ENCODE data around the gene CBLIF.
"Not testable (repeated sequence)": the region's sequence is repeated elsewhere in the genome, so short reads cannot be mapped to it uniquely, and the experiment has no call there.

CBLIF gene

DNA sequence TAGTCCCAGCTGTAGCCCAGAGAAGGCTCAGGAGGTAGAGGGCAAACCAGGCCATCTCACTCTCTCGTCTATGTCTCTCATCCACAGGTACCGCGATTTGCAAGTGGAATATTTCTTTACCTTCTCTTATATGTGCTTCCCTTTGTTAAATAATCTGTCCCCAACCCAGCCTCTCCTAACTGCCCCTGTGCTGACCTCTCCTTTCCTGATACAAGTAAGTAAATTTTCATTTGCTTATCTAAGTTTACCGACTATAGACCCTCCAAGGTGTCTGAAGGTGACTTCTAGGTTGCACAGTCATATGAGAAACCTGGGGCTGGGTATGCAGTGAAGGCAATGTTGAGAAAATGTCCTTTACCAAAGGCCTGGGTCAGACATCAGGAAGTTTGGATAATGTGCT, at the start of gene CBLIF:
Gene CBLIF (minus strand): TSS at position 101 of the 400 bp plus-strand sequence. CDS start 46 bp downstream, at position 55.
- DNase-seq (ENCODE audit: low read depth), result no peak

DNA sequence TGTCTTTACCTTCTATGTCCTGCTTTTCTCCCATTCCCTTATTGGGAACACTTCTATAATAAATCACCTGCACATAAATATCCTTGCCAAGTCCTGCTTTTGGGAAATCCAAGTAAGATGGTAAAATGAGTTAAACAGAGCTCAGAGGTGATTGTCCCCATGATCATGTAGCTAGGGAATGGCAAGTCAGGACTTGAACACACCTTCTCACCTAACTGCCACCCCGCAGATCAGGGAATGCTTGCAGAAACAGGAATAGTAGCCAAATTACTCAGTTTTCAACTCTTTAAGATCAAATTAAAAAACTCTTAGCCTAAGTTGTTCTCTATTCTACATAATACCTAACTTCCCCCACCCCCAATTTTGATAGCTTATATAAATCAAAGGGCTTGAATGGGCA, 49.3 kb upstream of the CBLIF start:
- no peak for DNase-seq (ENCODE audit: low read depth)

DNA sequence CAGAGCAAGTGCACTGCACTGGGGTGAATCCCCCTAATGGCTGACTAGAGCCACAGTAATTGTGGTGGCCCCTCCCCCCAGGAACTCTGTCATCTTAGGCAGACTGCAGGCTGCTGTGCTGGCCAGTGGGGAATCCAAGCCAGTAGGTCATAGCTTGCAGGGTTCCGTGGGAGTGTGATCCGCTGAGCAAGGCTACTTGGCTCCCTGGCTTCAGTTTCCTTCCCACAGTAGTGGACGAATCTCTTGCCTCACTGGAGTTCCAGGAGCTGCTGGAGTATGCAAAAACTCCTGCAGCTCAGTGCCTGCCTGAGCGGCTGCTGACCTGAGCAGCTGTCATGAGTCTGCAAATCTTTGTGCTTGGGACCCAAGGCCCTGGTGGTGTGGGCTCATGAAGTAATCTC, 46.5 kb upstream of the CBLIF start:
- no peak for DNase-seq (ENCODE audit: low read depth)

DNA sequence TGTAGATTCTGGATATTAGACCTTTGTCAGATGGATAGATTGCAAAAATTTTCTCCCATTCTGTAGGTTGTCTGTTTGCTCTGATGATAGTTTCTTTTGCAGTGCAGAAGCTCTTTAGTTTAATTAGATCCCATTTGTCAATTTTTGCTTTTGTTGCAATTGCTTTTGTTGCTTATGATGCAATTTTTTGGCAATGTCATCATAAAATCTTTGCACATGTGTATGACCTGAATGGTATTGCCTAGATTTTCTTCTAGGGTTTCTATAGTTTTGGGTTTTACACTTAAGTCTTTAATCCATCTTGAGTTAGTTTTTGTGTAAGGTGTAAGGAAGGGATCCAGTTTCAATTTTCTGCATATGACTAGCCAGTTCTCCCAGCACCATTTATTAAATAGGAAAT, 41.9 kb upstream of the CBLIF start:
- DNase-seq (ENCODE audit: low read depth), result not testable (repeated sequence)

DNA sequence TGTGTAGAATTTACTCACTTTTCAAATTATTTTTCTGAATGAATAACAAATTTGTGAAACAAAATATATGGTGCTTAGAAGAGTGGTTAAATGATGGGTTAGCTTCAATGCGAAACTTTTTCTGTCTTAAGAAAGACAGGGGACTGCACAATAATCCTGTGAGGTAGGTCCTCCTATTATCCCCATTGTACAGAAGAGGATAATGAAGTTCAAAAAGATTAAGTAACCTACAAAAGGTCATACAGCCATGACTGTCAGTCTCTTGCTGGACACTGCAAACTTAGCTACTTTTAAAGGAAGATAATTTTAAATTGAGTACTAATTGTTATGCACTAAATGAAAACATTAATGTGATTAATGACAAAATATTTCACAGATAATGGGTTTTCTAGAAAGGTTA, 38.3 kb upstream of the CBLIF start:
- DNase-seq (ENCODE audit: low read depth), result no peak

DNA sequence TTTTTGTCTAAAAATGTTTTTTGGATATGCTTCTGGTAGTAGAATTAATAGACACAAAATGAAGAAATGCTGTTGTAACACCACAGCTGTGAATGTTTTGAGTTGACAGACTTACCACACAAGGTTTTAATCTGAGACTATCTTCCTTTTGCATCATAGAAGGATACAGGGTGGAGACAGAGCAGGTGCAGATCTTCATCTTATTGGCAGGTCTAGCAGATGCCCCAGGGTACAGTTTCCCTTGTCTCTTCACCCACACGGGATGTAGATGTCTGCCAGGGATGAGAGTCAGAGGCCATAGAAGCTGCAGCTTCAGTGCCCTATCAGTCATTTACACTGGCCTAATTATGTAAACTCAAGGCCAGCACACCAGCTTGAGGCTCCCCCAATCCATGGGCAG, 34.3 kb upstream of the CBLIF start:
- no peak for DNase-seq (ENCODE audit: low read depth)

DNA sequence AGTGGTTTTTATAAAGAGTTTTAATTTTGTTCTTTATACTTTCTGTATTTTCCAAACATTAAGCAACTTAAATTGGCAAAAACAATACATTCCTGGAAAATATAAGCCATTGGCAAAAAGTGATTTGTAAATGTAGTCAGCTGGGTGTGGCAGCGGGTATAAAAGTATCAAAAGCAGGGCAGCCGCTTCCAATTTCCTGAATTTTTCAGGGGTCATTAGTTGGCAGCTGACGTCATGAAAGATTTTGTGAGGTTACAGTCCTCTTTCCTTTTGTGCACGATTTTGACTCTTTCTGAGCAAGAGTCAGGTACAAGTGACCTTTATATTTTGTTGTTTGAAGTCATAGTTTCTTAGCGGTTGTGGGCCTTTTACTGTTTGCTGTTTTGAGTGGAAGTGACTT, 33.3 kb upstream of the CBLIF start, which contains the start of gene OOSP3:
Gene OOSP3 (plus strand): TSS at position 208 of the 400 bp plus-strand sequence. CDS start 27 bp downstream, at position 235.
- no peak for DNase-seq (ENCODE audit: low read depth)

DNA sequence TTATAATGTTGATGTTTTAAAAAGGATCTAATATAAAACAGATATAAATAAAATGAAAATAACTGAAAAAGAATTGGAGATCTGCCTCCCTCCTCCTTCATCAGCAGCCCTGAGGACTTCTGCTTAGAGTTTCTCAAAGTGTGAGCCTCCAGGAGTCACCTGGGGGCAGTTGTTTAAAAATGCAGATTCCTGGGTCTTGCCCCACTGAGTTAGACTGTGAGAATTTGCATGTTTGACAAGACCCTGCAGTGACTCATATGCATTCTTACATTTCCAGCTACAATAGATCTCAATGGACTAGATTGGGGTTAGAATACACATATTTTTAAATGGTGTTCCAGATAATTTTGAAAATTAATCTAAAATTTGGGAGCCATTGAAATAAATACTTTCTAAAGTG, 32.5 kb upstream of the CBLIF start:
- no peak for DNase-seq (ENCODE audit: low read depth)

DNA sequence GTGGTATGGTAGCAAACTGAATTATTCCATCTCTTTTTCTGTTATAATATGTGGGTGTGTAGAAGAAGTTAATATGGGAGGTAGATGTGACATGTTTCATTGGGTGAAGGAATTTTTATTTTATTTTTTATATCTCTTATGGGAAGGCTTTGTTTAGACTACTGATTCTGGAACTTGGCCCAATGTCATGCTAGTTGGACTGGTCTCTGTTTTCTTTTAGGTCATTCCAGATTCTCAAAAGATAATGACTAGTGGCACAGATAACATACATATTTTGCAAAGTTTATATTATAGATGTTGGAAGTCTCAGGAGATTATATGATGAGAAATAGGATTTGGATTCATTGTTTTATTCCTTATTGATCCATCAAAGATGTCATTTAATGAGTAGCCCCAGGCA, 32.0 kb upstream of the CBLIF start:
- DNase-seq (ENCODE audit: low read depth), result no peak

DNA sequence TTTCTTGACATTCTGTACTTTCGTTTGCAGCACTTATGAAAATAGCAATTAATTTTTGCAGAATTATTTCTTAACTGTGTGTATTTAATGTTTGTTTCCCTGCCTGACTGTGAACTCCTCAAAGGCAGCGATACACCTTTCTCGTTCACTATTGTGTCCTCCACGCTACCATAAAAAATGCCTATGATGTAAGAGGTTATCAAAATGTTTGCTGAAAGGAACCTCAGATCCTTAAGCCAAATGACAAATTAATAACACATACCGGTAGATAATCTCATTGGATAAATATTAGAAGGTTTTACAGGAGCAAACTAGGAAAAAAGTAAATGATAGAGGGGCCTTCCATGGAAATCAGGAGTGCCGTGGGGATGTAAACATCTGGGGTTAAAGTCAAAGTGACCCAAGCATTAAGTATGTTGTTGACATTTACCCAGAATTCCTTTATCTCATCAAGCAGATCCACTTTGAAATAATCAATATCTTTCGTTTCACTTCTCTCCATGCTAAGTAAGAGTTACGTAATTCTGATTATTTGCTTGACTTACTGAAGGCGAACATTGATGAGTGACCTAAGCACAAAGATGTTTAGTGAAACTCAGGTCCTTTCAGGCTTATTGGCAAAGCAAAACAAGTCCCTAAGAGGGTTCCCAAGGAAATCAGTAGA, 30.7 kb upstream of the CBLIF start:
- no peak for DNase-seq (ENCODE audit: low read depth)

DNA sequence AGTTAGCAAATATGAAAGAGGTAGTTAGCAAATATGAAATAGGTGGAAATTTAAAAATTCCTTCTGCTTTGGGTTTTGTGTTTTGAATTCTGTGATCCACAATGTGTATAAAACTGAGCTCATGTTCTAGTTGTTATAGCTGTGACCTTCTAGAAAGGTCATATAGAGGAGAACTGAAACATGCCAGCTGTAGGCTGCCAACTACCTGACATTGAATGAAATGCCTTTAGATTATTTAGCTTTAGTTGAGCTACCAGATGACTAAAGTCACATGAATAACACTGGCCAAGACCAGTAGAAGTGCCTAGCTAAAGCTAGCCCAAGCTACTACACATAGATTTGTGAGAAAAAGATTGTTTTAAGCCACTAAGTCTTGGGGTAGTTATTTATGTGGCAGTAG, 26.8 kb upstream of the CBLIF start:
- DNase-seq (ENCODE audit: low read depth), result no peak

DNA sequence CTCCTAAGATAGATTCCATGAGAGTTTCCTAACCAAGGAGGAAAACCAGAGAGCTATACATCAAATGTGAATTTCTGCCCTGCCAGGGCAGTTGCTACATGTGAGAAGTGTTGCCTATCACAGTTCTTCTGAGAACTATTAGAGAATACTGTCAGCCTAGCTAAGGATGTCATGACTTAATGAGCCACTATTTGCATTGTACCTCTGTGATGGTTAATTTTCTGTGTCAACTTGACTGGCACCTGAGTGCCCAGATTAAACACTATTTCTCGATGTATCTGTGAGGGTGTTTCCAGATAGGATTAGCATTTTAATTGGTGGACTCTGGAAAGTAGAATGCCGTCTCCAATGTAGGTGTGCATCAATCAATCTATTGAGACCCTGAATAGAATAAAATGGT, 22.6 kb upstream of the CBLIF start:
- DNase-seq (ENCODE audit: low read depth), result no peak

DNA sequence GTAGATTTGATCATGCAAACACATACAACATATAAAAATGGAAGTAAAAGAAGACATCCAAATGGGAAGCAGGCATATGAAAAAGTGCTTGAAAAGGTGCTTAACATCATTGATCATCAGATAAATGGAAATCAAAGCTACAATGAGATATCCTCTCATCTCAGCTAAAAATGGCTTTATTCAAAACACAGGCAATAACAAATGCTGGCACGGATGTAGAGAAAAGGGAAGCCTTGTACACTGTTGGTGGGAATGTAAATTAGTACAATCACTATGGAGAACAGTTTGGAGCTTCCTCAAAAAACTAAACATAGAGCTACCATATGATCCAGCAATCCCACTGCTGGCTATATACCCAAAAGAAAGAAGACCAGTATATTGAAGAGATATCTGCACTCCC, 21.5 kb upstream of the CBLIF start:
- DNase-seq (ENCODE audit: low read depth), result no peak

DNA sequence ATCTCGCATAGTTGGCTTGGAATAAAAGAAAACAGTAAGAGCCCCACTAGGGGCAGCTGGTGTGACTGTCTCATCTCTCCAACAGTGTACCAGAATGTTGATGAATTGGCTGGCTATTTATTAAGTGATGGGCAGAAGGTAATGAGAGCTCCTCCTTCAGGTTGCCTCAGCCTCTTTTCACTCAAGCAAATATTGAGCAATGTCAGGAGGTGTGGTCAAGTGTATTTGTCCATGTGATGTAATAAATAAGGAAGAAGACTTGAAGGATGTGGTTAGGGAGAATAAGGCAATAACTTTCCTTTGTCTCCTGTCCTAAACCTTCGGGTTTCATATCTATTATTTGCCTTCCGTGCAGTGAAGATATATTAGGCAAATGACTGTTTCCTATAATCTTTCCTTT, 21.1 kb upstream of the CBLIF start, which contains the start of gene TCN1:
Gene TCN1 (minus strand): TSS at position 91 of the 400 bp plus-strand sequence. CDS start 17 bp downstream, at position 74.
- no peak for DNase-seq (ENCODE audit: low read depth)

DNA sequence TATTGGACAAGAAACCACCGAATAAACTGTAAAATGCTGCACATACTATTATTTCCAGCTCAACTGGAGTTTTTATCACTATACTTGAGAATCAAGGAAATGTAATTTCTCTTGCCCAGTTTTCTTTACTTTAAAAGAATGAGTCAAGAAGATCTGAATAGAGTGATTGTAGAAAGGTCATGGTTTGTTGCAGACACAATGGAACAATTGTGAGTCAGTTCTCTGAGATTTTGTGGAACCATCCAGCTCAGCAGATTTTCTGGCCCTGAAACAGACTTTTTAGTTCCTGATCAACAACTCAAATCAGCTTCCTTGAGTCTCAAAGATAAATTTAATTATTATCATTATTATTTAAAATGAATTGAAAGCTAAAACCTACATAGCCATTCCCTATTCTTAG, 19.7 kb upstream of the CBLIF start:
- no peak for DNase-seq (ENCODE audit: low read depth)

DNA sequence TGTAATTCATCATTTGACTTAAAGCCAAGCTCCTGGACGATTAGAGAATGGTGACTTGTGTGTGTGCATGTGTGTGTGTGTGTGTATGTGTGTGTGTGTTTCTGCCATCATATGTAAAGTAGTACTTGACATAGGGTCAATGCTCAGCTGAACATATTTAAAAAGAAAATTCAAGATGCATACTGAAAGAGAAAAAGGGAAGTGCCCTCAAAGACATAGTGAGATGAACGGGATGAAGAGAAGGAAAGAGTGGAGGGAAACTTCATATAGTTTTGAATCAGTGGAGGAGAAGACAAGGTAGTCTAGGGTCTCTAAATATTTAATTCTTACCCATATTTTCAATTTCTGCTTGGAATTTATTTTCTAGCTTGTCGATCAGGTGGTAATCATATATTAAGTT, 17.0 kb upstream of the CBLIF start:
- DNase-seq (ENCODE audit: low read depth), result no peak

DNA sequence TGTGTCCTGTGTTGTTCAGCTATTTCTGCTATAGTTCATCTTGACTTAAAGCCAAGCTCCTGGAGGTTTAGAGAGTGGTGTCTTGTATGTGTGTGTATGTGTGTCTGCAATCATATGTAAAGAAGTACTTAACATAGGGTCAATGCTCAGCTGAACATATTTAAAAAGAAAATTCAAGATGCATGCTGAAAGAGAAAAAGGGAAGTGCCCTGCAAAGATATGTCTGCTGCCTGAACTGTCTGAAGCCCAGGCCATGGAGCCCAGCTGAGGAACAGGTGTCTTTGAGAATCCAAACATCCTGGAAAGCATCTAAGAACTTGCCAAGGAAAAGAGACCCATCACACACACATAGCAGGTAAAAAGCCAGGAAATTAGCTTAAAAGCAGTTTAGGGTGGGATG, 14.4 kb upstream of the CBLIF start:
- no peak for DNase-seq (ENCODE audit: low read depth)

DNA sequence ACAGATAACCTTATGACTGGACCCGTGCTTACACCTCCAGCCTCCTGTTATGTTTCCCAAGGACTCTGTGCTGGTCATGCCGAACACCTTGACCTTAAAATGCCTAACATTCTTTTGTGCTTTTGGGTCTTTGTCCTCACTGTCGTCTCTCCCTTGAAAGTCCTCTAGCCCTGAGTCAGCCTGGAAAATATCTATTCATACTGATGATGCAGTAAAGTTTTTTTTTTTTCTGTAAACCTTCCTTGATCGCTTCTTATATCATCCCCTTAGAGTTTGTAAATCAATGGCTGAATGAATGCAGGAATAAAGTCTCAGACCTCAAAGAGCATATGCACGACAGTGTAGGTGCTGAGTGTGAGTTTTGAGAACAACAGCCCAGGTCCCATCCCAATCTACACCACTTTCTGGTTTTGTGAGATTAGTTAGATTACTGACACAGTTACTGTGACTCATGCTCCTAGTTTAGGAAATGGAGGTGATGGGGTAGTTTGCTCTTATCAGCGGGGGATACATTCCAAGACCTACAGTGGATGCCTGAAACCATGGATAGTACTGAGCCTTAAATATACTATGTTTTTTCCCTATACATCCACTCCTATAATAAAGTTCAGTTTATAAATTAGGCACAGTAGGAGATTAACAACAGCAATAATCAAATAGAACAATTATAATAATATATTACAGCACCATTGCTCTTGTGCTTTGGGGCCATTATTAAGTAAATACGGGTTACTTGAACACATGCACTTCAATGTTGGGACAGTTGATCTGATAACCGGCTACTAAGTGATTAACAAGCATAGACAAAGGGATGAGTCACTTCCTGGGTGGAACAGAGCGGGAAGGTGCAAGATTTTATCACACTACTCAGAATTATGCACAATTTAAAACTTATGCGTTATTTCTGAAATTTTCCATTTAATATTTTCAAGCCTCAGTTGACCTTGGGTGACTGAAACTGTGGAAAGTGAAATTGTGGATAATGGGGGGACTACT, 12.4 kb upstream of the CBLIF start:
- DNase-seq (ENCODE audit: low read depth), result no peak

DNA sequence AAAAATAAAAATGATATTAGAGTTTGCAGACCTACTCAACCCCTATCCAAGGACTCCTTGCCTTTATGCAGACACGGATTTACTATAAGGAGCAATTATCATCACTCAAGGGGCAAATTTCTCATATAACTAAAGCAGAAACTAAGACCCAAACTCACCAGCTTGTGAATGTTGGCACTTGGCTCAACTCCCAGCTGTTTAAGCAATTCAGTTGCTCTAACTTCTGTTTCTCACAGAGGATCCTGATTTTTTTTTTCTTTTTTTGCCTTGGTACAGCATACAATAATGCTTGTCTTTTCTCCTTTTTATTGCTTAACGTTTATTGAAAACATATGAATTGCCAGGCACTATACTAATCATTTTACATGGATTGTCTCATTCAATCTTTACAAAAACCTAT, 9.6 kb upstream of the CBLIF start:
- no peak for DNase-seq (ENCODE audit: low read depth)

DNA sequence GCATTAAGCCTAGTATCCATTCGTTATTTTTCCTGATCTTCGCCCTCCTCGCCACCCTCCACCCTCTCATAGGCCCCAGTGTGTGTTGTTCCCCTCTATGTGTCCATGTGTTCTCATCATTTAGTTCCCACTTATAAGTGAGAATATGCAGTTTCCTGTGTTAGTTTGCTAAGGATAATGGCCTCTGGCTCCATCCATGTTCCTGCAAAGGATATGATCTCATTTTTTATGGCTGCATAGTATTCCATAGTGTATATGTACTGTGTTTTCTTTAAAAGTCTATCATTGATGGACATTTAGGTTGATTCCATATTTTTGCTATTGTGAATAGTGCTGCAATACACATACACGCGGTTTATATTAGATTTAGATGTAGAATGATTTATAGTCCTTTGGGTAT, 6.1 kb upstream of the CBLIF start:
- not testable (repeated sequence) for DNase-seq (ENCODE audit: low read depth)

DNA sequence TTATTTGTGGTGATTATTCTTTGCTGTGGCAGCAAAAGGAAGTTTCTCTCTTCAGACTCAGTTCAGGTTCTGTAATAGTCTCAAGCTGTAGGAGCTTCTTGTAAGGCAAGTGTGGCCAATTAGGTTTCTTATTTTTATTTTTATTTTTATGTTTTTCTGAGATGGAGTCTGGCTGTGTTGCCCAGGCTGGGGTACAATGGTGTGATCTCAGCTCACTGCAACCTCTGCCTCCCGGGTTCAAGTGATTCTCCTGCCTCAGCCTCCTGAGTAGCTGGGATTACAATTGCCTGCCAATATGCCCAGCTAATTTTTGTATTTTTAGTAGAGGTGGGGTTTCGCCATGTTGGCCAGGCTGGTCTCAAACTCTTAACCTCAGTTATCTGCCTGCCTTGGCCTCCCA, 4.3 kb upstream of the CBLIF start:
- DNase-seq (ENCODE audit: low read depth), result not testable (repeated sequence)

DNA sequence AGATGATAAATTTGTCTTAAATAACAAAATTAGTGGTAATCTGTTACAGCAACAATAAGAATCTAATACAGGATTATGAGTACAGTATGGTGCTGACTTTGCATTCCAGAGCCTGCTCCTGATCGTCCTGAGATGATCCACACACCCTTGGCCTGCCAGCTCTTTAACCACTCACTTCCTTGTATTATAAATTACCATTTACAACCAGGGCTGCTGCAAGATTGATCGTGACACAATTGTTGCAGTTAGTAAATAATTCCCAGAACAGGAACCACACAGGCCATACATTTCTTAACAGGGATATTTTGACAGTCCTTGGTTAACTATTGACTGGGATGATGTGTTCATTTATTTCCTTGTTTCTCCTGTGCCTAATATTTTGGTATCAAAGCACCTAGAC, 3.8 kb upstream of the CBLIF start:
- DNase-seq (ENCODE audit: low read depth), result no peak

DNA sequence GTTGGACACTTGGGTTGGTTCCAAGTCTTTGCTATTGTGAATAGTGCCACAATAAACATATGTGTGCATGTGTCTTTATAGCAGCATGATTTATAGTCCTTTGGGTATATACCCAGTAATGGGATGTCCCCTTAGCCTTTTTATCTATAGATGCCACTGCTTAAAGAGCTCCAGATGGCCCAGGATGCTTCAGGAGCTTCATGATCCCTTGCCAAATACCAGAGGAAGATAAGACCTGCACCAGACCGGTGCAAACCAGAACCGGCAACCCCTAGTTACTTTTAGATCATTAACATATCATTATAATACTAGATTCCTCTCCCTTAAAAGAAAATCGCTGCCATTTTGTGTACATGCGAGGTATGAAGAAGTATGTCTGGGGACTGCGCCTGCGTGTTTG, 3.1 kb upstream of the CBLIF start:
- not testable (repeated sequence) for DNase-seq (ENCODE audit: low read depth)

Data from activated T-cell treated with anti-CD3 and anti-CD28 coated beads for 24 hours (primary cell).